ENCODE measurements around the gene C6orf120. TPM values are rescaled to one million over a fixed set of nuclear protein-coding genes. Genes with fewer than 3 reads are reported as not detected.

C6orf120 gene
- total and polyA plus RNA-seq, 9 of the 15 experiments (the other 6 are each of a cell fraction or from before 2014, with no cell fraction given) = 7.7 to 44.9 (median 34.8) TPM

DNA sequence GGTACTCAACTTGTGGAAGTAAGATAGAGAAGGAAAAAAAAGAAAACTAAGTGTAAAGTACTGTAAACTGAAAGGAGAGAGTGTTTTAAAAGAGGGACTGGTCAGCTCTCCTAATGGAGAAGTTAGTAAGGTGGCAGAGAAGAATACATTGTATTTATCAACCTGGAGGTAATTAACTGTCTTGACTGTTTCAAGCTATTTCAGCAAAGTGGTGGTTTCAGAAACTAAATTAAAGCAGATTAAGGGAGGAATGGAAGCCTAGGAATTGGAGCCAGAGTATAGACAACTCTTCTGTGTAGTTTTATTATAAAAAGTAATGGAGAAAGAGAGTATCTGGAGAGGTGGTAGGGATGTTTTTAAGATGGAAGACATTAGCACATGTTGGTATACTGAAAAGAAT, 25.0 kb downstream of the C6orf120 start (continued):
- TF ChIP-seq, protein P1, sequence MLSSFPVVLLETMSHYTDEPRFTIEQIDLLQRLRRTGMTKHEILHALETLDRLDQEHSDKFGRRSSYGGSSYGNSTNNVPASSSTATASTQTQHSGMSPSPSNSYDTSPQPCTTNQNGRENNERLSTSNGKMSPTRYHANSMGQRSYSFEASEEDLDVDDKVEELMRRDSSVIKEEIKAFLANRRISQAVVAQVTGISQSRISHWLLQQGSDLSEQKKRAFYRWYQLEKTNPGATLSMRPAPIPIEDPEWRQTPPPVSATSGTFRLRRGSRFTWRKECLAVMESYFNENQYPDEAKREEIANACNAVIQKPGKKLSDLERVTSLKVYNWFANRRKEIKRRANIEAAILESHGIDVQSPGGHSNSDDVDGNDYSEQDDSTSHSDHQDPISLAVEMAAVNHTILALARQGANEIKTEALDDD (IDR thresholded peaks at IDR 0.05) = no peak
- TF ChIP-seq, protein P2, sequence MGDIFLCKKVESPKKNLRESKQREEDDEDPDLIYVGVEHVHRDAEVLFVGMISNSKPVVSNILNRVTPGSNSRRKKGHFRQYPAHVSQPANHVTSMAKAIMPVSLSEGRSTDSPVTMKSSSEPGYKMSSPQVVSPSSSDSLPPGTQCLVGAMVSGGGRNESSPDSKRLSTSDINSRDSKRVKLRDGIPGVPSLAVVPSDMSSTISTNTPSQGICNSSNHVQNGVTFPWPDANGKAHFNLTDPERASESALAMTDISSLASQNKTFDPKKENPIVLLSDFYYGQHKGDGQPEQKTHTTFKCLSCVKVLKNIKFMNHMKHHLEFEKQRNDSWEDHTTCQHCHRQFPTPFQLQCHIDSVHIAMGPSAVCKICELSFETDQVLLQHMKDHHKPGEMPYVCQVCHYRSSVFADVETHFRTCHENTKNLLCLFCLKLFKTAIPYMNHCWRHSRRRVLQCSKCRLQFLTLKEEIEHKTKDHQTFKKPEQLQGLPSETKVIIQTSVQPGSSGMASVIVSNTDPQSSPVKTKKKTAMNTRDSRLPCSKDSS (IDR thresholded peaks at IDR 0.05; ENCODE audit: low read depth, partially characterized antibody) = no peak
- TF ChIP-seq, protein P3, sequence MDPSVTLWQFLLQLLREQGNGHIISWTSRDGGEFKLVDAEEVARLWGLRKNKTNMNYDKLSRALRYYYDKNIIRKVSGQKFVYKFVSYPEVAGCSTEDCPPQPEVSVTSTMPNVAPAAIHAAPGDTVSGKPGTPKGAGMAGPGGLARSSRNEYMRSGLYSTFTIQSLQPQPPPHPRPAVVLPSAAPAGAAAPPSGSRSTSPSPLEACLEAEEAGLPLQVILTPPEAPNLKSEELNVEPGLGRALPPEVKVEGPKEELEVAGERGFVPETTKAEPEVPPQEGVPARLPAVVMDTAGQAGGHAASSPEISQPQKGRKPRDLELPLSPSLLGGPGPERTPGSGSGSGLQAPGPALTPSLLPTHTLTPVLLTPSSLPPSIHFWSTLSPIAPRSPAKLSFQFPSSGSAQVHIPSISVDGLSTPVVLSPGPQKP (CRISPR knock-in tag; IDR thresholded peaks at IDR 0.05) = no peak

DNA sequence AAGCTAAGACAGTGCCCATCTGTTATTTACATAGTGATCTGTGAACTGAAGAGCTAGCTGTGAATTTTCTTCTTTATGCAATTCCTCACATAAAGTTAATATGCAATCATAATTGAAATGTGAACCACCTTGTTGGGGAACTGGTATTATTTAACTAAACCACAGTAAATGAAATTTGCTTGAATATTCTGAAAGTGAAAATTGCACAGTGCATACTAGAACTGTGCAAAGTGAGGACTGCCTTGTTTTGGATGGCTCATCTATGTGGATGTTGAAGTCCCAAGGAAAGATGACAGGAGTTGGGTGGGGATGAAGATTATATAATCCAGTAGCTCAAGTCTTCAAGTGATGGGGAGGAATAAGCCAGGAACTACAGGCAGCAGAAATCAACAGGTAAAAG, 28.0 kb downstream of the C6orf120 start:
- Histone ChIP-seq H3K4me1 (replicated peaks in 1 of 2; ENCODE audit: control insufficient read depth in 2 of 2, insufficient read depth in 2 of 2, low read length in 2 of 2) (peaks cover 9 to 15% of the 10 kb centered on the region in 2 experiments; a peak in 4 of 5 replicates), H3K27ac (ENCODE audit: extremely low read depth, low read depth, low read length) (no peak overlapping the region), H3K9ac (ENCODE audit: insufficient read depth in 1 of 2, low read depth in 2 of 2, low read length in 2 of 2) (no peak overlapping the region), H3K9me1 (ENCODE audit: control insufficient read depth, insufficient read depth, low read length) (no peaks in the 10 kb centered on the region), H3K4me3 (no peak overlapping the region), H3K27me3 (ENCODE audit: control insufficient read depth in 2 of 2, insufficient read depth in 2 of 2, low read length in 2 of 2) (no peaks in the 10 kb centered on the region), H4K20me1 (replicated peaks; ENCODE audit: control insufficient read depth, insufficient read depth, low read length) (no peaks in the 10 kb centered on the region), H3K9me3 (replicated peaks; ENCODE audit: control insufficient read depth, insufficient read depth, low read depth, low read length) (no peaks in the 10 kb centered on the region), H2AFZ (ENCODE audit: low read depth, low read length) (no peak overlapping the region), H3K4me2 (ENCODE audit: insufficient read depth, low read length) (no peak overlapping the region), H3K36me3 (ENCODE audit: control insufficient read depth, insufficient read depth, low read length) (no peaks in the 10 kb centered on the region), H3K79me2 (ENCODE audit: control insufficient read depth, insufficient read depth, low read length) (no peaks in the 10 kb centered on the region)
- no peak for ATAC-seq
- ChIA-PET POLR2A (interaction anchor here (1.5 kb wide), 1 partner anchor 10 kb away, joined by 4 read pairs; no protein-coding TSS in a partner anchor), CTCF (ENCODE audit: low intra/inter-chr PET ratio) (no interaction called here)
- no peak for FAIRE-seq
- intact Hi-C loops (cut with micrococcal nuclease) (no loop called here), in situ Hi-C loops (cut with MboI) (no loop called here)
- DNase-seq (ENCODE audit: extremely low read depth in 1 of 4, low spot score in 3 of 4) = no peak
- BruUV-seq (replicated peaks) = no TSS peak
- no peak for TF ChIP-seq CHCHD3 (CRISPR knock-in tag; IDR thresholded peaks at IDR 0.05)
- TF ChIP-seq ATF7 (IDR thresholded peaks at IDR 0.05) = no peak
- no peak for TF ChIP-seq ZNF586 (CRISPR knock-in tag; conservative IDR thresholded peaks at IDR 0.05)
- no peak for TF ChIP-seq ETV6 (IDR thresholded peaks at IDR 0.05; ENCODE audit: borderline replicate concordance in 1 of 2, low read depth in 2 of 2, low read length in 1 of 2)
- no peak for TF ChIP-seq ETV6 (CRISPR knock-in tag; IDR thresholded peaks at IDR 0.05; ENCODE audit: borderline replicate concordance)
- TF ChIP-seq U2AF1 (optimal IDR thresholded peaks at IDR 0.05; ENCODE audit: low read depth, low read length) = no peak
- no peak for TF ChIP-seq SREBF2 (CRISPR knock-in tag; IDR thresholded peaks at IDR 0.05)
- TF ChIP-seq, protein P4, sequence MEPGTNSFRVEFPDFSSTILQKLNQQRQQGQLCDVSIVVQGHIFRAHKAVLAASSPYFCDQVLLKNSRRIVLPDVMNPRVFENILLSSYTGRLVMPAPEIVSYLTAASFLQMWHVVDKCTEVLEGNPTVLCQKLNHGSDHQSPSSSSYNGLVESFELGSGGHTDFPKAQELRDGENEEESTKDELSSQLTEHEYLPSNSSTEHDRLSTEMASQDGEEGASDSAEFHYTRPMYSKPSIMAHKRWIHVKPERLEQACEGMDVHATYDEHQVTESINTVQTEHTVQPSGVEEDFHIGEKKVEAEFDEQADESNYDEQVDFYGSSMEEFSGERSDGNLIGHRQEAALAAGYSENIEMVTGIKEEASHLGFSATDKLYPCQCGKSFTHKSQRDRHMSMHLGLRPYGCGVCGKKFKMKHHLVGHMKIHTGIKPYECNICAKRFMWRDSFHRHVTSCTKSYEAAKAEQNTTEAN (CRISPR knock-in tag; IDR thresholded peaks at IDR 0.05) = no peak
- TF ChIP-seq SETDB1 (IDR thresholded peaks at IDR 0.05; ENCODE audit: low read length) = no peak
- no peak for TF ChIP-seq ZNF324 (CRISPR knock-in tag; IDR thresholded peaks at IDR 0.05)
- TF ChIP-seq PML (IDR thresholded peaks at IDR 0.05; ENCODE audit: low read length) = no peak

Data from K562 (cell line).